DOHH2 (cell line): ENCODE measurements around the gene ANKRD22.

Experiments
- EZH2phosphoT487 ChIP-seq: fragments of 200-600 bp; sonication (generic); IDR thresholded peaks from 2 replicates; pipeline ENCODE4 v1.6.1; 2017; ENCODE audit warnings: borderline replicate concordance, mild to moderate bottlenecking, antibody characterized with exemption, low read length, moderate library complexity, mixed read lengths
- TF ChIP-seq, protein P1 (sequence below): fragments of 200-600 bp; sonication (generic); IDR thresholded peaks from one replicate; pipeline ENCODE4 v1.5.1; 2014; ENCODE audit warnings: antibody characterized with exemption, mild to moderate bottlenecking, low read depth, low read length; ENCODE audit not compliant: poor library complexity, severe bottlenecking

DNA sequence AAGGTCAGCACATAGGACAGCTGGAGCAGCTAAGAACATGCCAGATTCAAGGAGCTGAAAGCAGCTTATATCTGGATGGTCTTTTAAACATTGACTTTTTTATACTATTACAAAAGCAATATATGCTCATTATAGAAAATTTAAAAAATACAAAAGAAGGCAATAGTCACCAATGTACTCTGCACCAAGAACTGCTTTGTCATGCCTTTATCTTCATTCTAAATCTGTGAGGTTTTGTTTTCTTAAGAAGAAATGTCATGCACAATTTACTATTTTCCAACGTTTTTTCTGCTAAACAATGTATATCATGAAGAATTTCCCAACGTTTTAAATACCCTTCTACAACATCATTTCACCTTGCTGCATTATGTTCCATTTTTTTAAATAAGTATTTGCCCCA lies 46.3 kb downstream of the ANKRD22 start:
- TF ChIP-seq, protein P1, sequence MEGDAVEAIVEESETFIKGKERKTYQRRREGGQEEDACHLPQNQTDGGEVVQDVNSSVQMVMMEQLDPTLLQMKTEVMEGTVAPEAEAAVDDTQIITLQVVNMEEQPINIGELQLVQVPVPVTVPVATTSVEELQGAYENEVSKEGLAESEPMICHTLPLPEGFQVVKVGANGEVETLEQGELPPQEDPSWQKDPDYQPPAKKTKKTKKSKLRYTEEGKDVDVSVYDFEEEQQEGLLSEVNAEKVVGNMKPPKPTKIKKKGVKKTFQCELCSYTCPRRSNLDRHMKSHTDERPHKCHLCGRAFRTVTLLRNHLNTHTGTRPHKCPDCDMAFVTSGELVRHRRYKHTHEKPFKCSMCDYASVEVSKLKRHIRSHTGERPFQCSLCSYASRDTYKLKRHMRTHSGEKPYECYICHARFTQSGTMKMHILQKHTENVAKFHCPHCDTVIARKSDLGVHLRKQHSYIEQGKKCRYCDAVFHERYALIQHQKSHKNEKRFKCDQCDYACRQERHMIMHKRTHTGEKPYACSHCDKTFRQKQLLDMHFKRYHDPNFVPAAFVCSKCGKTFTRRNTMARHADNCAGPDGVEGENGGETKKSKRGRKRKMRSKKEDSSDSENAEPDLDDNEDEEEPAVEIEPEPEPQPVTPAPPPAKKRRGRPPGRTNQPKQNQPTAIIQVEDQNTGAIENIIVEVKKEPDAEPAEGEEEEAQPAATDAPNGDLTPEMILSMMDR, result no peak
- no peak for TF ChIP-seq EZH2phosphoT487
